IMR-90 (cell line): ENCODE measurements around the gene PHKG2. TPM values are rescaled to one million over a fixed set of nuclear protein-coding genes. Genes with fewer than 3 reads are reported as not detected.
A peak's percentile ranks its signal among the peaks of the same experiment; 100 is the strongest.

Experiments
- ATAC-seq: fragments of 200-7000 bp; cut with Tn5 transposase; 2 replicates; pipeline ENCODE4 v1.9.1; 2020; ENCODE audit warnings: low read depth, mild to moderate bottlenecking, moderate library complexity
- BruUV-seq: library from RNA; stranded (reverse); fragments of 400-500 nt; replicated peaks from 2 replicates; lab custom pipeline; 2021; lab: Mats Ljungman, UMichigan
- CTCF ChIA-PET: fragments of 300-600 bp; formaldehyde crosslinking; extraction: SDS; loops from one replicate; lab custom pipeline; 2021; ENCODE audit warnings: antibody characterized with exemption; lab: Yijun Ruan, JAX
- POLR2A ChIA-PET: fragments of 300-600 bp; sonication (Branson Sonifier 250); formaldehyde crosslinking; loops from one replicate; lab custom pipeline; 2022; ENCODE audit warnings: antibody characterized with exemption; ENCODE audit not compliant: unreplicated experiment; lab: Charles Lee
- DNase-seq: peaks from one replicate; pipeline ENCODE4 v3.0.0; 2013
- H2AFZ ChIP-seq: replicated peaks from 2 replicates; pipeline ENCODE3; 2013; ENCODE audit warnings: low read length, mild to moderate bottlenecking; ENCODE audit not compliant: poor library complexity
- H2AK5ac ChIP-seq: 2 replicates; pipeline ENCODE4 v1.6.1; 2013; ENCODE audit warnings: low read depth, low read length, inconsistent platforms
- H2AK9ac ChIP-seq: replicated peaks from 2 replicates; pipeline ENCODE3; 2013; ENCODE audit warnings: mild to moderate bottlenecking, low read depth, low read length, moderate library complexity; ENCODE audit not compliant: poor library complexity
- H2BK120ac ChIP-seq: 2 replicates; pipeline ENCODE4 v1.6.1; 2013; ENCODE audit warnings: low read depth, low read length, inconsistent platforms
- H2BK15ac ChIP-seq: 3 replicates; pipeline ENCODE4 v1.6.1; 2013; ENCODE audit warnings: low read depth, low read length, inconsistent platforms
- H2BK20ac ChIP-seq: 2 replicates; pipeline ENCODE4 v1.6.1; 2013; ENCODE audit warnings: low read depth, mild to moderate bottlenecking, inconsistent platforms, low read length, moderate library complexity
- H2BK5ac ChIP-seq: 2 replicates; pipeline ENCODE4 v1.6.1; 2013; ENCODE audit warnings: mild to moderate bottlenecking, low read depth, low read length, inconsistent platforms; ENCODE audit not compliant: poor library complexity, severe bottlenecking
- H3K14ac ChIP-seq: replicated peaks from 2 replicates; pipeline ENCODE4 v1.6.1; 2013; ENCODE audit warnings: low read depth, low read length, inconsistent platforms
- H3K18ac ChIP-seq: 2 replicates; pipeline ENCODE4 v1.6.1; 2013; ENCODE audit warnings: low read depth, low read length, control low read depth
- H3K23ac ChIP-seq: 2 replicates; pipeline ENCODE4 v1.6.1; 2013; ENCODE audit warnings: low read depth, low read length, inconsistent platforms
- H3K27ac ChIP-seq: 2 replicates; pipeline ENCODE4 v1.5.1; 2013; ENCODE audit warnings: mild to moderate bottlenecking, control low read depth, low read length; ENCODE audit not compliant: insufficient read depth
- H3K27me3 ChIP-seq: 2 replicates; pipeline ENCODE4 v1.6.1; 2013; ENCODE audit warnings: low read length; ENCODE audit not compliant: control insufficient read depth, insufficient read depth
- H3K36me3 ChIP-seq: 2 replicates; pipeline ENCODE4 v1.6.1; 2013; ENCODE audit warnings: low read length, mixed read lengths; ENCODE audit not compliant: control insufficient read depth, insufficient read depth
- H3K4ac ChIP-seq: 2 replicates; pipeline ENCODE4 v1.6.1; 2013; ENCODE audit warnings: low read depth, low read length, inconsistent platforms
- H3K4me1 ChIP-seq: 2 replicates; pipeline ENCODE4 v1.6.1; 2013; ENCODE audit warnings: low read length, mixed read lengths; ENCODE audit not compliant: control insufficient read depth, insufficient read depth
- H3K4me2 ChIP-seq: 2 replicates; pipeline ENCODE4 v1.6.1; 2013; ENCODE audit warnings: low read depth, mild to moderate bottlenecking, control low read depth, low read length, moderate library complexity
- H3K4me3 ChIP-seq: 2 replicates; pipeline ENCODE4 v1.5.1; 2013; ENCODE audit warnings: low read depth, mild to moderate bottlenecking, control low read depth, low read length, moderate library complexity; ENCODE audit not compliant: insufficient read depth
- H3K56ac ChIP-seq: 2 replicates; pipeline ENCODE4 v1.6.1; 2013; ENCODE audit warnings: low read length, inconsistent platforms; ENCODE audit not compliant: insufficient read depth; ENCODE audit errors: extremely low read depth
- H3K79me1 ChIP-seq, 2 experiments: 2 replicates each; pipeline ENCODE4 v1.6.1; 2013; ENCODE audit warnings: low read length in 2 of 2, inconsistent platforms in 1 of 2, low read depth in 1 of 2
- H3K9ac ChIP-seq: 2 replicates; pipeline ENCODE4 v1.6.1; 2013; ENCODE audit warnings: low read depth, low read length, control low read depth
- H3K9me1 ChIP-seq: 2 replicates; pipeline ENCODE4 v1.6.1; 2013; ENCODE audit warnings: low read length, inconsistent platforms; ENCODE audit not compliant: insufficient read depth
- H3K9me3 ChIP-seq: 2 replicates; pipeline ENCODE4 v1.6.1; 2013; ENCODE audit warnings: low read length; ENCODE audit not compliant: control insufficient read depth, insufficient read depth
- H4K20me1 ChIP-seq: 2 replicates; pipeline ENCODE4 v1.6.1; 2013; ENCODE audit warnings: low read length, inconsistent platforms; ENCODE audit not compliant: insufficient read depth
- H4K5ac ChIP-seq: 2 replicates; pipeline ENCODE4 v1.6.1; 2013; ENCODE audit warnings: mild to moderate bottlenecking, low read depth, low read length, control low read depth
- H4K8ac ChIP-seq, 2 experiments: 2 replicates each; pipeline ENCODE4 v1.6.1; 2013; ENCODE audit warnings: low read depth in 2 of 2, low read length in 2 of 2, control low read depth in 1 of 2, inconsistent platforms in 1 of 2
- H4K91ac ChIP-seq: 2 replicates; pipeline ENCODE4 v1.6.1; 2013; ENCODE audit warnings: low read depth, low read length, inconsistent platforms; ENCODE audit not compliant: insufficient read depth
- BHLHE40 ChIP-seq: fragments of 150-350 bp; IDR thresholded peaks from 2 replicates; pipeline ENCODE4 v1.6.1; 2016; ENCODE audit warnings: mild to moderate bottlenecking, low read depth, low read length
- CHD1 ChIP-seq: IDR thresholded peaks from 2 replicates; pipeline ENCODE4 v1.6.1; 2012; ENCODE audit warnings: low read depth, low read length, improper control_type of control experiment
- ELK1 ChIP-seq: fragments of 150-350 bp; IDR thresholded peaks from 2 replicates; pipeline ENCODE4 v1.6.1; 2016; ENCODE audit warnings: low read depth, mild to moderate bottlenecking, low read length, moderate library complexity, borderline replicate concordance
- FOS ChIP-seq: fragments of 150-350 bp; IDR thresholded peaks from 2 replicates; pipeline ENCODE4 v1.6.1; 2016; ENCODE audit warnings: low read depth, low read length
- POLR2A ChIP-seq: IDR thresholded peaks from 2 replicates; pipeline ENCODE4 v1.6.1; 2012; ENCODE audit warnings: mild to moderate bottlenecking, low read depth, low read length
- USF2 ChIP-seq: fragments of 150-350 bp; IDR thresholded peaks from 2 replicates; pipeline ENCODE4 v1.6.1; 2017; ENCODE audit warnings: mild to moderate bottlenecking, antibody characterized with exemption, low read length, low read depth
- WGBS, 2 experiments: methylation state at CpG; one replicate each; pipeline versions ENCODE4 v1.1.5 to v1.1.7; 2013; ENCODE audit warnings: missing lambda C conversion rate in 2 of 2; ENCODE audit not compliant: insufficient read length in 1 of 2; ENCODE audit errors: extremely low coverage in 2 of 2; 5-methylcytosine and 5-hydroxymethylcytosine counted together
- dilution Hi-C: fragments of 300-500 bp; cut with HindIII; formaldehyde crosslinking; loops from one replicate; pipeline ENCODE4 v1.14.3; 2018; ENCODE audit warnings: low sequenced_read_pairs; ENCODE audit not compliant: unreplicated experiment
- in situ Hi-C: fragments of 300-500 bp; cut with MboI; formaldehyde crosslinking; loops from 3 replicates; pipeline ENCODE4 v1.14.3; 2019; ENCODE audit warnings: low sequenced_read_pairs, inconsistent platforms, mixed read lengths
- intact Hi-C: fragments of 100-400 bp; cut with micrococcal nuclease; formaldehyde crosslinking; loops from 2 replicates; pipeline ENCODE4 v1.10.0; 2022
- polyA plus RNA-seq, 3 experiments: library from polyadenylated mRNA; depleted of rRNA; stranded (reverse); fragments of >200 nt; gene quantifications; 2 replicates each; pipeline ENCODE4 v1.2.3, GENCODE V29; 2012; ENCODE audit warnings: low replicate concordance in 1 of 3
- total RNA-seq: library from RNA; depleted of rRNA; stranded (reverse); fragments of >200 nt; gene quantifications from 2 replicates; pipeline ENCODE4 v1.2.3, GENCODE V29; 2012

Gene PHKG2
- total and polyA plus RNA-seq, 2 of the 4 experiments (the other 2 are of a cell fraction): 26.0 to 38.9 TPM

GRCh38 chr16:30774367-30775130, 26.3 kb downstream of the PHKG2 start:
- peak overlapping the region; percentile 90 for H3K4ac ChIP-seq
- no peak for TF ChIP-seq CHD1
- TF ChIP-seq BHLHE40: no peak
- TF ChIP-seq FOS: no peak
- no peak for TF ChIP-seq USF2
- no peak for TF ChIP-seq ELK1
- no peak for TF ChIP-seq POLR2A
- H3K56ac ChIP-seq: no peak overlapping the region
- peaks cover 37% of the 10 kb centered on the region for H3K36me3 ChIP-seq
- no peaks in the 10 kb centered on the region for H3K9me3 ChIP-seq
- peak overlapping the region; percentile 68; the same call in 1 of the 2 replicates for H3K4me3 ChIP-seq
- H4K5ac ChIP-seq: peak overlapping the region; percentile 47
- dilution Hi-C loops (no loop called here), intact Hi-C loops (loop anchor here (1.0 kb wide), 1 partner anchor 26 kb away; the partner anchor contains the start of gene PHKG2), in situ Hi-C loops (no loop called here)
- H2BK5ac ChIP-seq: no peak overlapping the region
- peaks cover 16 to 77% of the 10 kb centered on the region in 2 experiments for H3K79me1 ChIP-seq
- H3K4me1 ChIP-seq: peaks cover 13% of the 10 kb centered on the region
- ATAC-seq (peak; percentile 3), DNase-seq (no peak)
- peaks cover 32% of the 10 kb centered on the region; the same call in 1 of the 2 replicates for H3K9me1 ChIP-seq
- H2AK9ac ChIP-seq: peak overlapping the region; percentile 75
- peaks cover 3% of the 10 kb centered on the region; the same call in 1 of the 2 replicates for H4K20me1 ChIP-seq
- H4K8ac ChIP-seq: peak overlapping the region; percentile 91 to 99
- CTCF ChIA-PET: interaction anchor here (1.0 kb wide), 1 partner anchor 33 kb away, joined by 5 read pairs; no protein-coding TSS in a partner anchor
- H3K27ac ChIP-seq: no peak overlapping the region; the same call in 1 of the 2 replicates
- H2BK15ac ChIP-seq: no peak overlapping the region
- BruUV-seq: TSS peak; percentile 72
- H2BK120ac ChIP-seq: no peak overlapping the region
- H2AFZ ChIP-seq: peak overlapping the region; percentile 92
- H2AK5ac ChIP-seq: peak overlapping the region; percentile 85; the same call in 1 of the 2 replicates
- WGBS, 2 experiments: 77% methylated on average over 6 of the region's 8 CpGs; no CpG with 5 or more reads in 1 of the 2 experiments
- no peak overlapping the region for H2BK20ac ChIP-seq
- 0 out of 2 replicates have a peak overlapping the region, but pooled peaks have one; percentile 27 for H3K9ac ChIP-seq
- H3K18ac ChIP-seq: no peak overlapping the region
- no peak overlapping the region for H4K91ac ChIP-seq
- POLR2A ChIA-PET: no interaction called here
- peak overlapping the region; percentile 96 for H3K4me2 ChIP-seq
- H3K14ac ChIP-seq: 0 out of 2 replicates have a peak overlapping the region, but pooled peaks have one; percentile 16
- H3K27me3 ChIP-seq: no peaks in the 10 kb centered on the region
- H3K23ac ChIP-seq: no peak overlapping the region
